GM12872 (cell line): ENCODE results near the gene RALGAPA1.

Source experiments
- TF ChIP-seq, protein P1 (sequence below): IDR thresholded peaks from 3 replicates; pipeline ENCODE4 v1.5.1; 2011; ENCODE audit warnings: low read depth, mild to moderate bottlenecking, low read length, moderate library complexity; ENCODE audit not compliant: insufficient read depth

The RALGAPA1 gene

DNA sequence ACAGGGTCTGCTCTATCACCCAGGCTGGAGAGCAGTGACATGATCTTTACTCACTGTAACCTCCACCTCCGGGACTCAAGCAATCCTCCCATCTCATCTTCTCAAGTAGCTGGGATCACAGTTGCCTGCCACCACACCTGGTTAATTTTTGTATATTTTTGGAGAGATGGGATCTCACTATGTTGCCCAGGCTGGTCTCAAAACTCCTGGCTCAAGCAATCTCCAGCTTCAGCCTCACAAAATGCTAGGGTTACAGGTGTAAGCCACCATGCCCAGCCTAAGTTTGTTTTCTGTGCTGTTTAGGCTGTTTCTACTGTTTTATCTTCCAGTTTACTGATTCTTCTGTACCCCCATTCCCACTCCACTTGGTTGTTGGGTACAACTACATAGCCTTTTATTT is 208.8 kb downstream of the RALGAPA1 start:
- TF ChIP-seq, protein P1, sequence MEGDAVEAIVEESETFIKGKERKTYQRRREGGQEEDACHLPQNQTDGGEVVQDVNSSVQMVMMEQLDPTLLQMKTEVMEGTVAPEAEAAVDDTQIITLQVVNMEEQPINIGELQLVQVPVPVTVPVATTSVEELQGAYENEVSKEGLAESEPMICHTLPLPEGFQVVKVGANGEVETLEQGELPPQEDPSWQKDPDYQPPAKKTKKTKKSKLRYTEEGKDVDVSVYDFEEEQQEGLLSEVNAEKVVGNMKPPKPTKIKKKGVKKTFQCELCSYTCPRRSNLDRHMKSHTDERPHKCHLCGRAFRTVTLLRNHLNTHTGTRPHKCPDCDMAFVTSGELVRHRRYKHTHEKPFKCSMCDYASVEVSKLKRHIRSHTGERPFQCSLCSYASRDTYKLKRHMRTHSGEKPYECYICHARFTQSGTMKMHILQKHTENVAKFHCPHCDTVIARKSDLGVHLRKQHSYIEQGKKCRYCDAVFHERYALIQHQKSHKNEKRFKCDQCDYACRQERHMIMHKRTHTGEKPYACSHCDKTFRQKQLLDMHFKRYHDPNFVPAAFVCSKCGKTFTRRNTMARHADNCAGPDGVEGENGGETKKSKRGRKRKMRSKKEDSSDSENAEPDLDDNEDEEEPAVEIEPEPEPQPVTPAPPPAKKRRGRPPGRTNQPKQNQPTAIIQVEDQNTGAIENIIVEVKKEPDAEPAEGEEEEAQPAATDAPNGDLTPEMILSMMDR = no peak

DNA sequence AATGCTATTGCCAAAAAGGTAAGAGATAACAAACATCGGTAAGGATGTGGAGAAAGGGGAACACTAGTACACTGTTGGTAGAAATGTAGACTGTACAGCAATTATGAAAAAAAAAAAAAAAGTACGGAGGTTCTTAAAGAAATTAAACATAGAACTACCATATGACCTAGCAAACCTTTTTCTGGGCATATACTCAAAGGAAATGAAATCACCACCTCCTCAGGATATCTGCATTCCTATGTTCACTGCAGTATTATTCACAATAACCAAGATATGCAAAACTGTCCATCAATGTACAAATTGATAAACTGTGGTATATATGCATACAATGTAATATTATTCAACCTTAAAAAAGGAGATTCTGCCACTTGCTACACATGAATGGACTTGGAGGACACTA is 214.5 kb downstream of the RALGAPA1 start:
- TF ChIP-seq, protein P1 = no peak

DNA sequence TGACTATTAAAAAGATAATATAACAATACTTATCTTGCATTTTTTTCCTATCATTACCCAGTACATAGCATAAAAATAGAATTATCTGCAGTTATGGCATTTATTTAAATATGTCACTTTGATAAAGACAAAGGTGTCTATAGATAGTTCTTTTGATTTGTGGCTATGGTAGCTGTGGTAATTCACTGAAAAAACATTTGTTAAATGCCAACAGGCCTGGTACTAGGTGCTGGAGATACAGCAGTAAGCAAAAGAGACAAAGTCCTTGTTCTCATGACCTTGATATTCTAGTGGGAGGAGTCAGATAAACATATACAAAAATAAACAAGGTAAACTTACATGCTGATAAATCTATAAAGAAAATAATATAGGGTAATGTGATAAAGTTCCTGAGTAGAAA is 230.5 kb downstream of the RALGAPA1 start:
- TF ChIP-seq, protein P1 = no peak

DNA sequence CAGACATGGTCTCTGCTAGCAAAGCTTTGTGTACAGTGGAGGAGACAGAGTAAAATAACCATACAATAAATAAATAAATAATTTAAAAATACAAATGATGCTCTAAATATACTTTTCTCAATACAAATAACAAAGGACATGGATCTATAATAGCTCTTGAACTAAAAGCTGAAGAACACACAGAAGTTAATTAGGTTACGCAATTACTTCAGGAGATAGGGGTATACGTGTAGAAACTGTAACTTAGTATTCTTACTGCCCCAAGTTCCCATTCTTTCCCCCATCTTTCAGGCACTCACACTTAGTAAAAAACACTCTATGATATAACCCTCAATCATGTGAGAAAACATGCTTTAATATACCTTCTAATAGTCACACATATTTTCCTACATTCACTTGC is 231.0 kb downstream of the RALGAPA1 start:
- TF ChIP-seq, protein P1 = no peak

DNA sequence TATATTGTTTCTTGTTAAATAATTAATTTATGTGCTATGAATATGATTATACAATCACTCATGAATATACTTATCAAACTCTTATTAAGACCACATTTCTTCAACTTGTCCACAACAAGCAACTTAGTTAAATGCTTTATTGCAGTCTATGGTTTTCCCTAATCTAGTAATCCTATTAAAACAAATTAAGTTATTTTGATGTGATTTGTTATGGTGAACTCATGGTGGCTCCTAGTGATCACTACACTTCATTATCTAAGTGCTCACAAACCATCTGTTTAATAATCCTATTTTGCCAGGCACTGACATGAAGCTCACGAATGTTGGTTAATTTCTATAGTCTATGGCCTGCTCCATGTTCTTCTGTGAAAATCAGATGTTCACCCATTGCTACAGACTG is 232.2 kb downstream of the RALGAPA1 start:
- TF ChIP-seq, protein P1 = no peak

DNA sequence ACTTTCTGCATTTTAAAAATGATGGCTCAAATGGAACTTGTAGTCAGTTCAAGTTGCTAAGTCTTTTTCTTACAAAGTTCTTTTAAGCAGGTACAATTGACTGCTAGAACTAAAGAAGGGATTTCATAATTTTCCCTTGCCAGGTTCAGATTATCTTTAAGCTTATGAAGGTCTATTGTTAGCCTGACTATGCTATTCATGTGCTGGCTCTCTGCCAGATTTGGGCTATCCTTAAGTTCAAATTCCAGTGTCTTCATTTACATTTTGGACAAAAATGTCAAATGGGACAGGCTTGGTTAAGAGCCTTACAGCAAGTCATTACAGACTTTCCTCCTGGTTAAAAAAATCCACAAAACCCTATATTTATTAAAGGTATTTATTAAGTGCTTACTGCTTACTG is 232.8 kb downstream of the RALGAPA1 start:
- TF ChIP-seq, protein P1 = no peak

DNA sequence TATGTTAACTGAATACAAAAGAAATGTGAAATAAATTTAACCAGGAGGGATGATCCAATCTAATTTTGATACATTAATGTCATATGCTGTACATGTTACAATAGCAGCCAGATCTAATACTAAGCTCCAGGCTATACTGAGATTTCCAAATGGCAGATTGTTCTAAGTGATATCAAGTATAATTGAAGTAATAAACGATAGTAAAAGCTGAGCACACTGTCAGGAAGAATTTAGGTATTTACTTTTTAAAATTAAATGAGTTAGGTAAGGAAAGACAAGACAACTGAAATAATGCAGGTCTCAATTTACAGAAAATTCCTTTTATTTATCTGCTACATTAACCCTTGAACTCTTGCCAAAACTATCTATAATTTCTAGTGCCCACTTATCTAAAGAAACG is 235.2 kb downstream of the RALGAPA1 start:
- TF ChIP-seq, protein P1 = no peak

DNA sequence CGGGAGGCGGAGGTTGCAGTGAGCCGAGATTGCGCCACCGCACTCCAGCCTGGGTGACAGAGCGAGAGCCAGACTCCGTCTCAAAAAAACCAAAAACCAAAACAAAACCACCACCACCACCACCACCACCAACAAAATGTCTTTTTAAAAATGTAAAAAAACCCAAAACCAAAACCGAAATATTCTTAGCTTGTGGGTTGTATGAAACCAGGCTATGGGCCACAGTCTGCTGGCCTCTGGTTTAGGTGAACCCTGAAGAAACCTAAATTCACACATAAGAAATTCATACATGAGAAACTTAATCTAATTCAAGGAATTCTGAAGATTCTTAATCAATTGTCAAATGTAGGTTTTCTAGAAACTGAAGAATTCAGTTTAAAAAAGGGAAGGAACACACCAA is 237.5 kb downstream of the RALGAPA1 start:
- TF ChIP-seq, protein P1 = no peak
